Daoy (cell line): ENCODE data around the gene IL12B. TPM values are rescaled to one million over a fixed set of nuclear protein-coding genes. Genes with fewer than 3 reads are reported as not detected.
"Not testable (repeated sequence)": the region's sequence is repeated elsewhere in the genome, so short reads cannot be mapped to it uniquely, and the experiment has no call there.

ENCODE experiments used
- DNase-seq: peaks from one replicate; pipeline ENCODE4 v3.0.0-alpha.2; 2015; ENCODE audit warnings: low read depth
- total RNA-seq: library from RNA; depleted of rRNA; stranded (reverse); fragments of >200 nt; shearing (Covaris generic); gene quantifications from 2 replicates; pipeline ENCODE4 v1.2.3, GENCODE V29; 2014; rRNA removed

IL12B gene
- total RNA-seq, 1 experiment from 2014 or later = 0.06 TPM

GRCh38 chr5:159294921-159295320, 35.4 kb downstream of the IL12B start:
- no peak for DNase-seq

- DNase-seq = no peak
Measured at GRCh38 chr5:159290741-159291140, 39.5 kb downstream of the IL12B start.

GRCh38 chr5:159286420-159287035, 43.8 kb downstream of the IL12B start:
- peak; percentile 15 for DNase-seq

- no peak for DNase-seq
Measured at GRCh38 chr5:159274676-159275075, 55.6 kb downstream of the IL12B start.

GRCh38 chr5:159273923-159274322, 56.4 kb downstream of the IL12B start:
- DNase-seq = no peak

GRCh38 chr5:159269723-159270122, 60.6 kb downstream of the IL12B start:
- no peak for DNase-seq

GRCh38 chr5:159266764-159267163, 63.5 kb downstream of the IL12B start:
- DNase-seq = not testable (repeated sequence)

Other genes starting within 250 kb of the IL12B start
- gene EBF1, start 230.6 kb downstream of the IL12B start, total RNA-seq = 6.3 and 6.4 TPM in 2 replicates
- gene RNF145, start 120.9 kb downstream of the IL12B start, total RNA-seq = 31.4 and 40.6 TPM in 2 replicates
- 59.3 and 86.7 TPM in 2 replicates for gene UBLCP1, start 67.2 kb downstream of the IL12B start, total RNA-seq